Fibroblast of skin of back (primary cell): ENCODE data around the gene CSTPP1.
"Not testable (repeated sequence)": the region's sequence is repeated elsewhere in the genome, so short reads cannot be mapped to it uniquely, and the experiment has no call there.

Source experiments
- DNase-seq: peaks from one replicate; pipeline ENCODE4 v3.0.0-alpha.2; 2013

CSTPP1 gene

GRCh38 chr11:47104261-47104950 lies 167.8 kb downstream of the CSTPP1 start:
- peak; percentile 83 for DNase-seq

- DNase-seq: no peak
These were observed 169.0 kb downstream of the CSTPP1 start for GRCh38 chr11:47105541-47105940.

GRCh38 chr11:47105974-47106373 lies 169.4 kb downstream of the CSTPP1 start:
- DNase-seq: no peak

GRCh38 chr11:47106798-47107411 lies 170.3 kb downstream of the CSTPP1 start:
- no peak for DNase-seq

- no peak for DNase-seq
These were observed 171.2 kb downstream of the CSTPP1 start for GRCh38 chr11:47107744-47108143.

- no peak for DNase-seq
These were observed 171.7 kb downstream of the CSTPP1 start for GRCh38 chr11:47108214-47108613.

GRCh38 chr11:47109051-47109726 lies 172.6 kb downstream of the CSTPP1 start:
- DNase-seq: no peak

GRCh38 chr11:47109727-47110246 lies 173.2 kb downstream of the CSTPP1 start:
- DNase-seq: no peak

- no peak for DNase-seq
These were observed 174.8 kb downstream of the CSTPP1 start for GRCh38 chr11:47111318-47111804.

- DNase-seq: not testable (repeated sequence)
These were observed 176.4 kb downstream of the CSTPP1 start for GRCh38 chr11:47112941-47113340.

GRCh38 chr11:47118958-47119688 lies 182.6 kb downstream of the CSTPP1 start:
- not testable (repeated sequence) for DNase-seq

GRCh38 chr11:47121056-47121455 lies 184.5 kb downstream of the CSTPP1 start:
- no peak for DNase-seq

GRCh38 chr11:47121731-47122130 lies 185.2 kb downstream of the CSTPP1 start:
- no peak for DNase-seq

- no peak for DNase-seq
These were observed 186.5 kb downstream of the CSTPP1 start for GRCh38 chr11:47123094-47123493.

- no peak for DNase-seq
These were observed 188.1 kb downstream of the CSTPP1 start for GRCh38 chr11:47124675-47125074.

- no peak for DNase-seq
These were observed 188.5 kb downstream of the CSTPP1 start for GRCh38 chr11:47125083-47125482.

GRCh38 chr11:47127213-47127612 lies 190.7 kb downstream of the CSTPP1 start:
- DNase-seq: no peak

- DNase-seq: no peak
These were observed 194.0 kb downstream of the CSTPP1 start for GRCh38 chr11:47130543-47130942.

- no peak for DNase-seq
These were observed 194.6 kb downstream of the CSTPP1 start for GRCh38 chr11:47131136-47131535.

GRCh38 chr11:47132490-47132889 lies 195.9 kb downstream of the CSTPP1 start:
- no peak for DNase-seq

GRCh38 chr11:47132981-47133380 lies 196.4 kb downstream of the CSTPP1 start:
- no peak for DNase-seq

GRCh38 chr11:47136327-47136726 lies 199.8 kb downstream of the CSTPP1 start:
- DNase-seq: no peak

- DNase-seq: no peak
These were observed 200.4 kb downstream of the CSTPP1 start for GRCh38 chr11:47136921-47137320.
